ENCODE data around the gene CACNA2D1.
"Not testable (repeated sequence)": the region's sequence is repeated elsewhere in the genome, so short reads cannot be mapped to it uniquely, and the experiment has no call there.

Gene CACNA2D1

GRCh38 chr7:82393076-82393839, 50.3 kb downstream of the CACNA2D1 start:
- DNase-seq (ENCODE audit: low read depth in 2 of 2): no peak

GRCh38 chr7:82390936-82391335, 52.6 kb downstream of the CACNA2D1 start:
- no peak for DNase-seq (ENCODE audit: low read depth in 2 of 2)

- DNase-seq (ENCODE audit: low read depth in 2 of 2): no peak
Observed at GRCh38 chr7:82389876-82390275, 53.7 kb downstream of the CACNA2D1 start.

GRCh38 chr7:82388138-82388537, 55.4 kb downstream of the CACNA2D1 start:
- DNase-seq (ENCODE audit: low read depth in 2 of 2): no peak

GRCh38 chr7:82386571-82386970, 57.0 kb downstream of the CACNA2D1 start:
- DNase-seq (ENCODE audit: low read depth in 2 of 2): not testable (repeated sequence)

- DNase-seq (ENCODE audit: low read depth in 2 of 2): no peak
Observed at GRCh38 chr7:82384779-82385178, 58.8 kb downstream of the CACNA2D1 start.

GRCh38 chr7:82384051-82384464, 59.5 kb downstream of the CACNA2D1 start:
- no peak for DNase-seq (ENCODE audit: low read depth in 2 of 2)

- no peak for DNase-seq (ENCODE audit: low read depth in 2 of 2)
Observed at GRCh38 chr7:82382276-82382675, 61.3 kb downstream of the CACNA2D1 start.

GRCh38 chr7:82376739-82377138, 66.8 kb downstream of the CACNA2D1 start:
- DNase-seq (ENCODE audit: low read depth in 2 of 2): no peak

- DNase-seq (ENCODE audit: low read depth in 2 of 2): no peak
Observed at GRCh38 chr7:82375713-82376112, 67.9 kb downstream of the CACNA2D1 start.

- no peak for DNase-seq (ENCODE audit: low read depth in 2 of 2)
Observed at GRCh38 chr7:82375129-82375528, 68.4 kb downstream of the CACNA2D1 start.

- no peak for DNase-seq (ENCODE audit: low read depth in 2 of 2)
Observed at GRCh38 chr7:82373926-82374635, 69.5 kb downstream of the CACNA2D1 start.

- DNase-seq (ENCODE audit: low read depth in 2 of 2): no peak
Observed at GRCh38 chr7:82364671-82365070, 78.9 kb downstream of the CACNA2D1 start.

GRCh38 chr7:82364048-82364447, 79.5 kb downstream of the CACNA2D1 start:
- no peak for DNase-seq (ENCODE audit: low read depth in 2 of 2)

GRCh38 chr7:82362129-82362706, 81.4 kb downstream of the CACNA2D1 start:
- DNase-seq (ENCODE audit: low read depth in 2 of 2): no peak

GRCh38 chr7:82360591-82361368, 82.8 kb downstream of the CACNA2D1 start:
- DNase-seq (ENCODE audit: low read depth in 2 of 2): no peak

- no peak for DNase-seq (ENCODE audit: low read depth in 2 of 2)
Observed at GRCh38 chr7:82359426-82359825, 84.2 kb downstream of the CACNA2D1 start.

- DNase-seq (ENCODE audit: low read depth in 2 of 2): no peak
Observed at GRCh38 chr7:82358923-82359322, 84.7 kb downstream of the CACNA2D1 start.

GRCh38 chr7:82358009-82358578, 85.5 kb downstream of the CACNA2D1 start:
- no peak for DNase-seq (ENCODE audit: low read depth in 2 of 2)

GRCh38 chr7:82348251-82348650, 95.3 kb downstream of the CACNA2D1 start:
- DNase-seq (ENCODE audit: low read depth in 2 of 2): no peak

- no peak for DNase-seq (ENCODE audit: low read depth in 2 of 2)
Observed at GRCh38 chr7:82347808-82348207, 95.8 kb downstream of the CACNA2D1 start.

- no peak for DNase-seq (ENCODE audit: low read depth in 2 of 2)
Observed at GRCh38 chr7:82345886-82346285, 97.7 kb downstream of the CACNA2D1 start.
